ENCODE data around the gene SLC43A1.

The SLC43A1 gene

GRCh38 chr11:57477507-57478189 lies 37.9 kb downstream of the SLC43A1 start:
- Histone ChIP-seq H3K79me2 (ENCODE audit: control insufficient read depth, low read length) (no peaks in the 10 kb centered on the region), H3K27ac (ENCODE audit: low read depth, low read length) (no peak overlapping the region), H3K4me1 (ENCODE audit: control insufficient read depth, low read length) (peaks cover 42% of the 10 kb centered on the region), H3K9me3 (ENCODE audit: control insufficient read depth, insufficient read depth, low read length) (no peaks in the 10 kb centered on the region), H3K27me3 (ENCODE audit: control insufficient read depth, low read length) (peaks cover 44% of the 10 kb centered on the region), H3F3A (ENCODE audit: control insufficient read depth, insufficient read depth) (no peaks in the 10 kb centered on the region), H3K4me3 (ENCODE audit: low read length) (no peak overlapping the region), H3K9me2 (replicated peaks; ENCODE audit: control insufficient read depth, low read length) (no peaks in the 10 kb centered on the region), H3K4me2 (ENCODE audit: low read length) (no peak overlapping the region), H4K20me1 (ENCODE audit: control insufficient read depth, insufficient read depth, low read depth, low read length) (0 out of 2 replicates have a peak, but pooled peaks cover 2% of the 10 kb centered on the region), H3K36me3 (ENCODE audit: control insufficient read depth, low read length) (no peaks in the 10 kb centered on the region)
- TF ChIP-seq EZH2phosphoT487 (IDR thresholded peaks at IDR 0.05; ENCODE audit: borderline replicate concordance, low read length) (no peak), CTCF (IDR thresholded peaks at IDR 0.05; ENCODE audit: low read depth, low read length, poor library complexity, severe bottlenecking) (no peak)

- Histone ChIP-seq H4K20me1 (ENCODE audit: control insufficient read depth, insufficient read depth, low read depth, low read length) (0 out of 2 replicates have a peak, but pooled peaks cover 2% of the 10 kb centered on the region), H3K27ac (ENCODE audit: low read depth, low read length) (no peak overlapping the region), H3K79me2 (ENCODE audit: control insufficient read depth, low read length) (no peaks in the 10 kb centered on the region), H3K4me3 (ENCODE audit: low read length) (peak overlapping the region; percentile 56), H3F3A (ENCODE audit: control insufficient read depth, insufficient read depth) (no peaks in the 10 kb centered on the region), H3K4me1 (ENCODE audit: control insufficient read depth, low read length) (peaks cover 36% of the 10 kb centered on the region), H3K36me3 (ENCODE audit: control insufficient read depth, low read length) (no peaks in the 10 kb centered on the region), H3K27me3 (ENCODE audit: control insufficient read depth, low read length) (peaks cover 44% of the 10 kb centered on the region), H3K9me2 (replicated peaks; ENCODE audit: control insufficient read depth, low read length) (no peaks in the 10 kb centered on the region), H3K9me3 (ENCODE audit: control insufficient read depth, insufficient read depth, low read length) (no peaks in the 10 kb centered on the region), H3K4me2 (ENCODE audit: low read length) (peak overlapping the region; percentile 69)
- TF ChIP-seq EZH2phosphoT487 (IDR thresholded peaks at IDR 0.05; ENCODE audit: borderline replicate concordance, low read length) = no peak
- peak; percentile 61 for TF ChIP-seq CTCF (IDR thresholded peaks at IDR 0.05; ENCODE audit: low read depth, low read length, poor library complexity, severe bottlenecking)
These were observed 38.6 kb downstream of the SLC43A1 start for GRCh38 chr11:57476757-57477506.

- Histone ChIP-seq H3K9me2 (replicated peaks; ENCODE audit: control insufficient read depth, low read length) (no peaks in the 10 kb centered on the region), H3K27me3 (ENCODE audit: control insufficient read depth, low read length) (peaks cover 44% of the 10 kb centered on the region), H3K4me1 (ENCODE audit: control insufficient read depth, low read length) (peaks cover 33% of the 10 kb centered on the region), H3K9me3 (ENCODE audit: control insufficient read depth, insufficient read depth, low read length) (no peaks in the 10 kb centered on the region), H4K20me1 (ENCODE audit: control insufficient read depth, insufficient read depth, low read depth, low read length) (0 out of 2 replicates have a peak, but pooled peaks cover 2% of the 10 kb centered on the region), H3K79me2 (ENCODE audit: control insufficient read depth, low read length) (no peaks in the 10 kb centered on the region), H3K36me3 (ENCODE audit: control insufficient read depth, low read length) (no peaks in the 10 kb centered on the region), H3F3A (ENCODE audit: control insufficient read depth, insufficient read depth) (no peaks in the 10 kb centered on the region), H3K4me3 (ENCODE audit: low read length) (peak overlapping the region; percentile 56), H3K4me2 (ENCODE audit: low read length) (peak overlapping the region; percentile 69), H3K27ac (ENCODE audit: low read depth, low read length) (no peak overlapping the region)
- no peak for TF ChIP-seq EZH2phosphoT487 (IDR thresholded peaks at IDR 0.05; ENCODE audit: borderline replicate concordance, low read length)
- TF ChIP-seq CTCF (IDR thresholded peaks at IDR 0.05; ENCODE audit: low read depth, low read length, poor library complexity, severe bottlenecking) = no peak
These were observed 39.3 kb downstream of the SLC43A1 start for GRCh38 chr11:57476047-57476756.
